Large intestine (tissue), 3 donors: ENCODE measurements around the gene HGF. TPM values are rescaled to one million over a fixed set of nuclear protein-coding genes. Genes with fewer than 3 reads are reported as not detected.

ENCODE experiments used
- DNase-seq, 2 donors: peaks; one replicate each; pipeline versions ENCODE4 v3.0.0 to v3.0.0-alpha.2; 2013
- H3K27ac ChIP-seq: one replicate; pipeline ENCODE4 v1.5.1; 2013; ENCODE audit warnings: low read length
- H3K27me3 ChIP-seq: 2 replicates; pipeline ENCODE4 v1.6.1; 2013; ENCODE audit warnings: low read length; ENCODE audit not compliant: control insufficient read depth, insufficient read depth
- H3K36me3 ChIP-seq: 2 replicates; pipeline ENCODE4 v1.6.1; 2013; ENCODE audit warnings: low read length; ENCODE audit not compliant: control insufficient read depth, insufficient read depth
- H3K4me1 ChIP-seq: one replicate; pipeline ENCODE4 v1.6.1; 2013; ENCODE audit warnings: low read length; ENCODE audit not compliant: control insufficient read depth, insufficient read depth
- H3K4me3 ChIP-seq: one replicate; pipeline ENCODE4 v1.5.1; 2013; ENCODE audit warnings: low read length
- H3K9me3 ChIP-seq: one replicate; pipeline ENCODE4 v1.6.1; 2013; ENCODE audit warnings: mild to moderate bottlenecking, low read depth, low read length, moderate library complexity; ENCODE audit not compliant: control insufficient read depth
- WGBS: methylation state at CpG from one replicate; pipeline ENCODE4 v1.1.5; 2013; ENCODE audit warnings: low lambda C conversion rate; ENCODE audit not compliant: insufficient coverage; 5-methylcytosine and 5-hydroxymethylcytosine counted together
- polyA plus RNA-seq: library from polyadenylated mRNA; unstranded; fragments of 120-200 nt; gene quantifications from one replicate; pipeline ENCODE4 v1.2.1, GENCODE V29; 2013

Gene HGF
- polyA plus RNA-seq, 1 donor, result 2.8 TPM

DNA sequence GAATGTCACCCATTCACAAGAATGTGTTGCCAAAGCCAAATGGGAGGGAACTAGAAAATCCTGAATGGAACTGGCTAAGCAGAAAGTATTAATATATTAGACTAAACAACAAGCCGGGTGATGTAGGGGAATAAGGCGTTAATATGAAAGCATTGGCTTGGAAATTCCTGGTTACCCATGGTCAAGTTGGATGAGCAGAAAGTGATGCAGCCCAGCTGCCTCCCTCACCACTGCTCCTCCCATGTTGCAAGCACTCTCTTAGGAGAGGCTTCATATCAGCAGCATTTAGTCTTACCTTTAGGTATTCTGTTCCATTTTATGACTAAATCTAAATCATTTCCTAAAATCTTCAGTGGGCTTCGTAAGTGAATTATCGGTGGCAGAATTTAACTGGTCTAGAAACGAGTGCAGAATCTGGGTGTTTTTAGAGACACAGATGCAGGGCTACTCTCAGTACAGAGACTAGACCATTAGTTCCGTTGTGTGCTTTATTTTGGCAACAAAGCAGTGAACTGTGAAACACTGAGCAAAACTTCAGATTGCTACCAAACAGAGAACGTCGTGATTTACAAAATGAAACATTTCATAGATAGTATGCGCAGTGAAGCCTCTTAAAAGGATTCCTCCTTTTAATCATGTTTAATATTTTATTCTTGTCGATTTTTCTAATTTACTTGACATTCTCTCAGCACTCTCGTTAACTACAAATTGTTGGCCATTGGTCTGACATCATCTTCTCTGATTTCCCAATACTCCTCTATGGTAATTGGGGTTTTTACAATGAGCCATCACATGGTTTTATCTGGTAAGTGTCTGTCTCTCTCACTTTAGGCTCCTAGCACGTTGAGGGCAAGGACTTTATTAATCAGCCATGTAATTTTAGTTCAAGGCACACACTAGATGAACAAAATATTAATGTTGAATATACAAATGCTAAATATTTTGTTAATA lies 22.0 kb upstream of the HGF start:
- Histone ChIP-seq H3K36me3 (no peaks in the 10 kb centered on the region), H3K27ac (no peak overlapping the region), H3K9me3 (no peaks in the 10 kb centered on the region), H3K4me1 (no peaks in the 10 kb centered on the region), H3K27me3 (no peaks in the 10 kb centered on the region), H3K4me3 (no peak overlapping the region)
- 87% methylated on average over 6 of the region's 12 CpGs for WGBS
- no peak for DNase-seq

DNA sequence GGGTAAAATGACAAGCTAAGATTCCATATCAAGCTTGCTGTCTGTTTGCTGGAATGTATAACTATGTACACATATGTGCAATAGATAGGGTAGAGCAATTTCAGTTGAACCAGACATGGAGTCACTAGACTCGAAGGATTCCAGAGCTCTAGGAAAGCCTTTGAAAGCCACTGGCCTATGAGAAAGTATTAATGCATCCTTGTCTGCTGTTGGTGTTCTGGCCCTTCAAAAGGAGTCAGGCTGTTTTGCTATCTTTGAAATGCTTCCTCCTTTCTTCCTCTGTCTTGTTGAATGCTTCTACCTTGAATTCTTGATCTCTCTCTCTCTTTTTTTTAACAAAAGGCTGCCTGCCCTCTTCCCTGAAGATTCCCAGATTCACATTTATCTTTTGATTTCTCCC lies 20.8 kb upstream of the HGF start:
- Histone ChIP-seq H3K4me1 (no peaks in the 10 kb centered on the region), H3K36me3 (no peaks in the 10 kb centered on the region), H3K4me3 (no peak overlapping the region), H3K27me3 (no peaks in the 10 kb centered on the region), H3K9me3 (no peaks in the 10 kb centered on the region), H3K27ac (no peak overlapping the region)
- DNase-seq, result no peak
- no CpG with 5 or more reads among the region's 1 CpG for WGBS

- WGBS, result no CpG with 5 or more reads among the region's 2 CpGs
- no peak overlapping the region for H3K27ac ChIP-seq
- no peak for DNase-seq
- H3K4me1 ChIP-seq, result no peaks in the 10 kb centered on the region
- H3K27me3 ChIP-seq, result no peaks in the 10 kb centered on the region
- no peaks in the 10 kb centered on the region for H3K36me3 ChIP-seq
- H3K9me3 ChIP-seq, result no peaks in the 10 kb centered on the region
- H3K4me3 ChIP-seq, result no peak overlapping the region
These were observed 20.3 kb upstream of the HGF start for GRCh38 chr7:81790120-81790500.

DNA sequence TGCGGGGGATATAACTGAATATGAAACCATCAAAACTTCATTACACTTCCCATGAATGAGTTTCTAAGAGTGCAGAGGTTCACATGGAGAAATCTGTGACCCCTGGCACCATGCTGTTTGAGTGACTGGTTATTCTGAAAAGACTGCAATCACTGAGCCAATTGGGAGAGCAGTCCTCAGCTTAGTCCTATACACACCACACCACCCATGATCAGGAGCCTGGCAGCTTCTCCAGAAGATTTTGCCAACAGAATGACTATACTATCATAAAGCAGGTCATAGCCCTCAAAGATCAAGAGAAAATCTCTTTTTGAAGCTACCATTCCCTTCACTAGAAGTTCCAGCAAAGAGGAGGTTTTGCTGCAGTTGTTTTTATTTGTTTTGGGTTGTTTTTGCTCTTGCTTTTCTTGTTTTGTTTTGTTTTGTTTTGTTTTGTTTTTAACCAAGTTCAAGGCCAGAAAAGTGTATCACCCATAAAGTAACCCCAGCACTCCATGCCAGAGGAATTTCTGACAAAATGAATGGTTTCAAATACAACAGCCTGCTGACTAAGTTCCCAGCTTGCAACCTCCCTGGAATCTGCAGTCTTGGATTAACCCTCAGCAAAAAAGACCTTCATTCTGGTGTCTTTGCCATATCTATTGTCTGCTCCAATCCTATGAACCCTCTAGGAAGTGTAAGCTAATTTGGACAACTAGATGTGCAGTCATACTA lies 19.7 kb upstream of the HGF start:
- Histone ChIP-seq H3K27ac (no peak overlapping the region), H3K4me3 (no peak overlapping the region)

GRCh38 chr7:81788246-81788645 lies 18.4 kb upstream of the HGF start:
- Histone ChIP-seq H3K27me3 (no peaks in the 10 kb centered on the region), H3K36me3 (no peaks in the 10 kb centered on the region), H3K9me3 (no peaks in the 10 kb centered on the region), H3K27ac (no peak overlapping the region), H3K4me1 (no peaks in the 10 kb centered on the region), H3K4me3 (no peak overlapping the region)
- no CpG with 5 or more reads among the region's 8 CpGs for WGBS
- no peak for DNase-seq

More for the DNA sequence above, 19.7 kb upstream of the HGF start:
- H3K36me3 ChIP-seq, result no peaks in the 10 kb centered on the region
- no peaks in the 10 kb centered on the region for H3K4me1 ChIP-seq
- no peak for DNase-seq
- no peaks in the 10 kb centered on the region for H3K9me3 ChIP-seq
- H3K27me3 ChIP-seq, result no peaks in the 10 kb centered on the region
- no CpG with 5 or more reads among the region's 1 CpG for WGBS

- Histone ChIP-seq H3K27me3 (no peaks in the 10 kb centered on the region), H3K4me3 (no peak overlapping the region), H3K36me3 (no peaks in the 10 kb centered on the region), H3K4me1 (no peaks in the 10 kb centered on the region), H3K27ac (no peak overlapping the region), H3K9me3 (no peaks in the 10 kb centered on the region)
- no peak for DNase-seq
These were observed 14.0 kb upstream of the HGF start for GRCh38 chr7:81783818-81784217.

GRCh38 chr7:81780914-81781693 lies 11.3 kb upstream of the HGF start:
- H3K9me3 ChIP-seq, result no peaks in the 10 kb centered on the region
- H3K4me3 ChIP-seq, result no peak overlapping the region
- no peak overlapping the region for H3K27ac ChIP-seq
- H3K36me3 ChIP-seq, result no peaks in the 10 kb centered on the region
- no peaks in the 10 kb centered on the region for H3K4me1 ChIP-seq
- WGBS, result 25% methylated on average over 1 of the region's 2 CpGs
- no peaks in the 10 kb centered on the region for H3K27me3 ChIP-seq
- no peak for DNase-seq

- WGBS, result 76% methylated on average over 2 of the region's 4 CpGs
- Histone ChIP-seq H3K9me3 (no peaks in the 10 kb centered on the region), H3K4me3 (no peak overlapping the region), H3K27me3 (no peaks in the 10 kb centered on the region), H3K36me3 (no peaks in the 10 kb centered on the region), H3K27ac (no peak overlapping the region), H3K4me1 (no peaks in the 10 kb centered on the region)
- DNase-seq, result no peak
These were observed 9.9 kb upstream of the HGF start for GRCh38 chr7:81779706-81780105.

- Histone ChIP-seq H3K36me3 (no peaks in the 10 kb centered on the region), H3K27me3 (no peaks in the 10 kb centered on the region), H3K27ac (no peak overlapping the region), H3K4me3 (no peak overlapping the region), H3K4me1 (no peaks in the 10 kb centered on the region), H3K9me3 (no peaks in the 10 kb centered on the region)
- no peak for DNase-seq
These were observed 7.8 kb upstream of the HGF start for GRCh38 chr7:81777697-81778096.

- Histone ChIP-seq H3K36me3 (no peaks in the 10 kb centered on the region), H3K9me3 (no peaks in the 10 kb centered on the region), H3K27ac (no peak overlapping the region), H3K27me3 (no peaks in the 10 kb centered on the region), H3K4me3 (no peak overlapping the region), H3K4me1 (no peaks in the 10 kb centered on the region)
- no peak for DNase-seq
- 100% methylated on average over 1 of the region's 5 CpGs for WGBS
These were observed 7.2 kb upstream of the HGF start for GRCh38 chr7:81776948-81777630.
